ENCODE results near the gene BMP10.
A peak's percentile ranks its signal among the peaks of the same experiment; 100 is the strongest.

Gene BMP10

GRCh38 chr2:68831686-68832232 lies 39.4 kb downstream of the BMP10 start:
- DNase-seq (ENCODE audit: low read depth, low spot score), result no peak

GRCh38 chr2:68829749-68830148 lies 41.4 kb downstream of the BMP10 start:
- DNase-seq (ENCODE audit: low read depth, low spot score), result no peak
- H3K4me3 ChIP-seq (ENCODE audit: low read length), result peak overlapping the region; percentile 24

More at GRCh38 chr2:68831686-68832232, 39.4 kb downstream of the BMP10 start:
- H3K4me3 ChIP-seq (ENCODE audit: low read length), result no peak overlapping the region

GRCh38 chr2:68828887-68829708 lies 42.1 kb downstream of the BMP10 start:
- DNase-seq (ENCODE audit: low read depth, low spot score), result peak; percentile 98
- H3K4me3 ChIP-seq (ENCODE audit: low read length), result peak overlapping the region; percentile 24

GRCh38 chr2:68827666-68828065 lies 43.5 kb downstream of the BMP10 start:
- H3K4me3 ChIP-seq (ENCODE audit: low read length), result no peak overlapping the region
- no peak for DNase-seq (ENCODE audit: low read depth, low spot score)

- DNase-seq (ENCODE audit: low read depth, low spot score), result no peak
- H3K4me3 ChIP-seq (ENCODE audit: low read length), result no peak overlapping the region
Observed at GRCh38 chr2:68825866-68826265, 45.3 kb downstream of the BMP10 start.

GRCh38 chr2:68824831-68825230 lies 46.4 kb downstream of the BMP10 start:
- H3K4me3 ChIP-seq (ENCODE audit: low read length), result no peak overlapping the region
- DNase-seq (ENCODE audit: low read depth, low spot score), result no peak

- H3K4me3 ChIP-seq (ENCODE audit: low read length), result no peak overlapping the region
- no peak for DNase-seq (ENCODE audit: low read depth, low spot score)
Observed at GRCh38 chr2:68822207-68822872, 48.9 kb downstream of the BMP10 start.

- no peak for DNase-seq (ENCODE audit: low read depth, low spot score)
- H3K4me3 ChIP-seq (ENCODE audit: low read length), result no peak overlapping the region
Observed at GRCh38 chr2:68819556-68819955, 51.6 kb downstream of the BMP10 start.

GRCh38 chr2:68817306-68817705 lies 53.9 kb downstream of the BMP10 start:
- H3K4me3 ChIP-seq (ENCODE audit: low read length), result no peak overlapping the region

More at GRCh38 chr2:68817306-68817705, 53.9 kb downstream of the BMP10 start:
- no peak for DNase-seq (ENCODE audit: low read depth, low spot score)

All from Jurkat, Clone E6-1 (cell line).